ENCODE results near the gene SEMA5B.
A peak's percentile ranks its signal among the peaks of the same experiment; 100 is the strongest.

Gene SEMA5B

DNA sequence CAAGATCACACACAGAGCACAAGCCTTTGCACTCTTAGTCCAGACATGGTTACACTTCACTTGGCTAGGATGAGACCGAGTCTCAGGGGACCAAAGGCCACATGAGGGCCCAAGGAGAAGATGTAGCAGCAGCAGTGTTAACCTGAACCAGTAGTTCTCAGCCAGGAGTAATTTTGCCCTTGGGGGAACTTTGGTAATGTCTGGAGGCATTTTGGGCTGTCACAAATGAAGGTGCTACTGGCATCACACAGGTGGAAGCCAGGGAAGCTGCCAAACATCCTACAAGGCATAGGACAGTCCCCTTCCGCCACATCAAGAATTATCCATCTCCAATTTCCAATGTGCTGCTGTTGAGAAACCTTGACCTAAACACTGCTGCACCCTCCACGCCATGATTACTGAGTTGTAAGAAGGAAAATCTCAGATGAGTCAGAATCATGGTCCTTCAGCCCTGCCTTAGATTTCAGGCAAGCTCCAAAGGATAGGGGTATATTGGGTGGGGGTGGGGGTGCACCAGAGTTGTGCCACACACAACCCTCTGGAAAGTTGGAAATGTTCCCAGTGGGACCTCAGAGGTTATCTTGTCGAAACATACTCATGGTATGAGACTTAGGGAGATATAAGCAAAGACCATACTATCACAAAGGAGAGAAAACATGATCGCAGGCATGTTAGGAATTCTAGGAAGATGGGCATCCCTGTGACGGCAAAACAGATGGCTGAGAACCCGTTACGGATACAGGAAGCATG is 36.2 kb downstream of the SEMA5B start:
- DNase-seq: no peak

DNA sequence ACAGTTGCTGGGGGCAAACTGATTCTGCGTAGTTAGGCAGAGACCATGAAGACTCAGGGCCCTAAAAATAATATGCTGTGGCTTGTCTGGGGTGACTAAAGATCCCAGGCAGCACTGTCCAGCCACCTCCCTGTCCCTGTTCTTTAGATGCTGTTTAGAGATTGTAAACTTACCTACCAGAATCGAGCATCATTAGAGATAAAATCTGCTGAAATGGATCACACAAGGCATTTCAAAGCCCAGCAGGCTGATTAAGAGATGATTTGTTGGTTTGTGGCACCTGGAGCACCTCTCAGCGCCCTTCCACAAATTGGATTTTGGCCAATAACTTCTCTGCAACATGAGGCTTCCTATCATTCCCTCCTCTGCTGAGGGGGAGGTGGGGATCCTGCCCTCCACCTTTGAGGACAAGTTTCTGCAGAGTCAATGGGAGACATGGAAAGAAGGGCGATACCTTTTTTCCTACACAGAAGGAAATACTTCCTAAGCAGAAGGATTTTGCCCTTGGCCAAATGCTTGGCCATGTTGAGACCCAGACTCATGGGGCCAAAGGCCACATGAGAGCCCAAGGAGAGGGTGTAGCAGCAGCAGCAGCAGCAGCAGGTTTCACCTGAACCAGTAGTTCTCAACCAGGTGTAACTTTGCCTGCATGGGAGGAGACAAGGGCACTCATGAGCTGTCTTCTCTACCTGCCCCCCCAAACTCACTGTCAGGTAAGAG is 37.5 kb downstream of the SEMA5B start:
- DNase-seq: no peak

DNA sequence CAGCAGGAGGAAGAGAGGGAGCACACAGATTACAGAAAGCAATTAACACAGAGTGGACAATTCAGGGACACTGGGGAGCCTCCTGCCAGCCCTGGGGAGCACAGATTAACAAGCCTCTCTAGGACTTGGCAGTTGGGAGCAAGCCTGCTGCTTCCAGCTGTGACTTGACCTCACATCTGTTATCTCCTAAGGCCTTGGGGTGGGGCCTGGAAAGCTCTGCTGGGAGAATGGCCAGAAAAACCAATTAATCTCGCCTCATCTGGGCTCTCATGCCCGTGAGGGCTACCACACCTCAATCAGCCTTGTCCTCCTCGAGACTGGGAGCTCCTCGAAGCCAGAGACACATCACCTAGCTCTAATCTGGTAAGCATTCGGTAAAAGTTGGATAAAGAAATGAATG is 39.1 kb downstream of the SEMA5B start:
- DNase-seq: no peak

DNA sequence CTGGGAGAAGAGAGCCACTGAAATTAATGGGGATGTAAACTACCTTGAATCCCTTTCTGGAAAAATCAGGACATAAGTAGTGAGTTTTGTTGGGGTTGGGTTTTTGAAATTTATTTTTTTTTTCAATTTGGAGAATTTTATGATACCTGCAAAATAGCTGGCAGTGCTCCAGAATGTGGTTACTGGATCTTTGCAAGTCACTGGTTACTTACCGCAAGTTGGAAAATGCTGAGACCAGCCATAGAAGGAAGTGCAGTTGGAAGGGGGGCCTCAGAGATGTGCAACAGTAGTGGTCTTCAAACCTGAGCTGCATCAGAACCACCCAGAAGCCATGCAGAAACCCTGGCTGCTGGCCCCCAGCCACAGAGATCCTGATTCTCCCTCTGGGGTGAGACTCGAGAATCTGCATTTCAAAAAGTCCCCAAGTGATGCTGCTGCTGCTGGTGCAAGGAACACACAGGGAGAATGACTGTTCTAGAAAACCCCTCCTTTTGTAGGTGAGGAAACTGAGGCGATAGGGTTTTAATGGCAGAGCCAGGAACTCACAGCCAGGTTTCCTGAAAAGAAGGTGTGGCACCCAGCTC is 39.7 kb downstream of the SEMA5B start:
- DNase-seq: no peak

DNA sequence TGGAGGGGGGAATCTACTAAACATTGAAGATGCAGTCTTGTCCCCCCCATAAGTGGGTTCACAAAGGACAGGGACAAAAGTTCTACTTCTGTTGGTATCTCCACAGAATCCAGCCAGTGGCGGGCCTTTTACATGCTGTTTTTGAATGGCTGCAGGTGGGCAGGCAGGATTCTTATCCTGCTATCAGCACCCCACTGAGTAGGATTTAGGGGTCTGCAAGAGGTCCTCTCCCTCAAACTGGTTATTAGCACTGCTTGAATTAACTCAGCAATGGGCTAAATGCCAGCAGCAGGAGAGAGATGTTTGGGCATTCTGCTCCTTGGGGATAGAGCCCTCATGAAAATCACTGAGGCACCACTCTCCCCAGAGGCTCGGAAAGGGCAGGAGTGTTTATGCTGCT is 40.3 kb downstream of the SEMA5B start:
- DNase-seq: no peak

DNA sequence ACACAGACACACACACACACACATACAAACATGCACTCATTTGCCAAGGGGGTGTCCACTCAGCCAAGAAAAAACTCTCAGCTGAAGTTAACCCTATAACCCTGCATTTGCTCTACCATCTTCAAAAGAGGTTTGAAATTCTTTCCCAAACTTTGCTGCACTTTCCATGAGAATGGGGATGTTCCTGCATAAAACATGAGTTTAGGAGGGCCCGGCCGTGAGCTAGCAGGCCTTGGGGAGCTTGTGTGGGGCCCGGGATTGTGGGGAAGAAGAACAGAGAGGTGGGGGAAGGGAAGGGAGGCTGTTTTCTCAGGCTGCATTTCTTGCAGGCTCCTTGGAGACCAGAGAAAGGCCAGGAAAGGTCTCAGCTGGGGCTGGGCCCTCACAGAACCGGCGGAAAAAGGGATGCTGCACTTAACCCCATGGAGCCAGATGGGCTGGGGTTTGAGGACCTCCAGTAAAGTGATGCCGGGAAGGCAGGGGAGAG is 40.8 kb downstream of the SEMA5B start:
- DNase-seq: no peak

DNA sequence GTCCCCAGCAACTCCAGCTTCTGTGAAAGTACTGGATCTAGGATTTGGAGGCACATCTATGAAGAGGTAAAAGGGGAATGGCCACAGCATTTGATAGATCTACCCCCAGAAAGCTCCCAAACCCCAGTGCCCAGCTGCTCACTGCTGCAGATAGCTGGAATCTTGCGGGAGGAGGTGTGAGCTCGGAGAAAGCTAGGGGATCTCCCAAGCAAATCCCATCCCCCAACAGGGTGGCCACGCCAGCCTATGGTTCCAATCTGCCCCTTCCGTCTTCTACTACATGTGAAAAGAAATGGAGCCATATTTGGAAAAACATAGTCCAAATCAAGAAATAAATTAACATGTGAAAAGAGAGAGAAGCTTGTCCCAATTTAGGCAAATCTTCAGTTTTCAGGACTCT is 42.0 kb downstream of the SEMA5B start:
- no peak for DNase-seq

DNA sequence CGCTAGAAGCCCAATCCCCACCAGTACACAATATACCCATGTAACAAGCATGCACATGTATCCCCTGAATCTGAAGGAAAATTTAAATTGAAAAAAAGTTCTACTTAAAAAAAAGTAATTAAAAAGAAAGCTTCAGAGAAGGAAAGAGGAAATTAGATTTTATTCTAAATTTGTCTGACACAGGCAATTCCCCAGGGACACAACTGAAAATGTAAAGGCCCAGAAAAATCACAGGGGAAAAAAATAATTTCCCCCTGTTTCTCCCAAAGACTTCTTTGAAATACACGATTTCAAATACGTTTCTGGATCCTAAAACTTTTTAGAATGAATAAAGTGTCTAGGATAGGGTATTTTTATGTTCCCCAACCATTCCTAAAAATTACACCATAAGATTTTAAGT is 42.9 kb downstream of the SEMA5B start:
- DNase-seq: no peak

DNA sequence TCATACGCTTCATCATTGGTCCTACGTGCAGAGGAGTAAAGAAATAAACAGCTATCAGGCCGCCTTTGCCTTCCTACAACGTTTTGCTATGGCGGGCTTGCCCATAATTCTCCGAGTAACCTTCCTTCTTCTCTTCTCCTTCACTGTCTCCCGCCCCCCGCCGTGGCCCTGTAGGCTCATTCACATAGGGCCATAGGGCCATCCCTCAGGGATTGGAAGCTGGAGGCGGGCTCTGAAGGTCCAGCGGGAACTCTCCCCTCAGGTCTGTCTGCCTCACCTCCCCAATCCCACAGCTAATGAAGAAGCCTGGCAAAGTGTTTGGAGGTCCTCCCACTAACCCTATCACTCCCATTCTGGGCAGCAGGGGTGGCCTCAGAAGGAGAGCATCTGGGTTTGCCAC is 43.6 kb downstream of the SEMA5B start:
- no peak for DNase-seq

DNA sequence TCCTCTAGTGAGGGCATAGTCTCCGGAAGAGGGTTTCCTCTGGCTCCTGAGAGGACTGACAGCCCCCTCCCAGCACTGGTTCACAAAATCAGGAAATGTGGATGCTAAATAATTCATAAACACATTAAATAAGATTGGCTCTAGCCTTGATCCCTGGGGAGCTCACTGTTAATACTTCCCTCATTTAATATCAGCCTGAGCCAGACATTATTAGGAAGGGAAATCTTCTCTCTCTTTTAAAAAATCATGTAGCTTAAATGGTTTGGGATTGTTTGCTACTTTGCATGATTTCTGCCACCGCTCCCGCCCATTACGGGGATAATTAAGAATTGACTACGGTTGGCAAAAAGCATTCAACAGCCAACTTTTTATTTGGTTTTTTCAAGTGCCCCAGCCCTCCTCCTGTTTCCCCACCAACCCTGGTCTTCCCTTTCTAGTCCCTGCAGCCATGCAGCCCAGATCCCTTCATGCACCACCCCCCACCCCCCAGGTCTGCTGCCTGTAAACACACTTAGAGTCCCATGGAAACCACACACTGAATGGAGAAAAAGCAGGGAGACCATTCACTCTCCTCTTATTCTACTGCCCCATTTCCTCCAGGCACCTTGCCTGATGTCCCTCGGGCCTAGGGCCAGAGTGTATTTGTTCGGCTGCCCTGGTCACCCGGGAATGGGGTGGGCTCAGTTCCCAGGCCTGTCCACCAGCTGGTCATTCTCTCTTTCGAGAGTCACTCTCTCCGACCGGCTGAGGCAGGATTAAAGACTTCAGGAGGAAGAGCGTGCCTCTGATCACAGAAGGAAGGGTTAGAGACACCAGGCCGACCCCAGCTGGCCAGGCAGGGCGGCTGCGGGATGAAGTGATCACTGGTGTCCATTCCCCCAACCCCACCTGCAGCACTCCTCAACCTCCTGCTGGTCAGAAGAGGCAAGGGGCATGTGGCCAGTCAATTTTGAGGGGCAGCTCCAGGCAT is 45.1 kb downstream of the SEMA5B start:
- DNase-seq: no peak

DNA sequence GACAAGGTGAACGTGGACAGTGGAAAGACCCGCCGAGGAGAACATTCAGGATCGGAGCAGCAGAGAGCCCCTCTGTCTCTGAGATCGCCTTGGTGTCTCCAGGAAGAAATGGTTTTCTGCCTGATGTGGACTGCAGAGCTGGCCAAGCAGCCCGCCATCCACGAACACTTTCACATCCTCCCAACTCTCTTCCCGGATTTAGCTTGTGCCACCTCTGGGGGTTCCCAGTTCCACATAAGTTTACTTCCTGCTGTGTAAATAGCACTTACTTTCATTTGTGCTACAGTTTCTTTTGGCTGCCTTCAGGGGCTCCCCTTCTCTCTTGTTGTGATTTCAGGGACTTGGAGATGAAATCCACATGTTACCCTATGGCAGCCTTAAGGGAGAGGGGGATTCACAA is 48.4 kb downstream of the SEMA5B start:
- DNase-seq: no peak

DNA sequence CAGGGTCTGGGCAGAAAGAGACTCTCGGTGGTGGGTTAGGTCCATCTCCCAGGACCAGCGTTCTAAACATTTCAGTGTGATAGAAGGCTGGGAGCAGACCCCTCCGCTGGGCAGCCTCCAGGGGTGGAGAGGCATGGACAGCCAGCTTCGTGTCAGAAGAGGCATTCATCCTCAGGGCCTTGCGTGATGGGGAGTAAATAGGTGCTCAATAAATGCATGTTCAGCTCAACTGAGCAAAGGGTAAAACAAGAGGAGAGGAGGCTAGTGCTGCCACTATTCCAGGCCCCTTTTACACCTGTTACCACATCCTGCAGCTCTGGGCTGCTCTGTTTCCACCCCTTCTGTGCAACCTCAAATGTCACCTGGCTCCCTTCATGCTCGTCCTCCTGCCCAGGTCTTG is 49.0 kb downstream of the SEMA5B start:
- no peak for DNase-seq

DNA sequence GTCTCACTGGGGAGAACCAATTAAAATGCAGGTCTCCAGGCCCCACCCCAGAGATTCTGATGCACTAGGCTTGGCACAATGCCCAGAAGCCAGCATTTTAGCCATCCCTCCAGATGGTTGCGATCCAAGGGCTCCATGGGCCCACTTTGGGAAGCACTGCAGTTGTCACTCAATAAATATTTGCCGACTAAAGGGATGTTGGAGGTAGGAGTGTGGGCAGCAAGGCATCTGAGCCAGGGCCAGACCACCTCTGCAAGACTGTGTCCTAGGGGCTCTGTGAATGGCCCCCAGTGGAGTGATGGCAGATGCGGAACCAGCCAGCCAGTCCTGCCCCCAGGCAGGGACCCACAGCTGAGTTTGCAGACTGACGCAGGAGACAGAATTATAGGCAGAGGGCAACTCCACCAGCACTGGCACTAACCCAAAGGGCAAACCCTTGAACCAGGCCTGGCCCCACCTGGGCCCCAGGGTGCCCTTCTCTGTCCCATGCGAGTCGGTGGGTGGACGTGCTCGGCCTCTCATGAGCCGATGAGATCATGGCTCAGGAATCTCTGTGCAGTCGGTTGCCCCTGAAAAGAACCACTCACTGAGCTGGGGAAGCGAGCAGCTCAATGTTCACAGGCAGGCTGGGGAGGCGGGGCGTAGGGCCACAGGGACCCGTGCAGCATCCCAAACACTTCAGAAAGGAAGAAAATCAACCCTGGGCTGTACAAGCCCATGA is 49.7 kb downstream of the SEMA5B start:
- no peak for DNase-seq

DNA sequence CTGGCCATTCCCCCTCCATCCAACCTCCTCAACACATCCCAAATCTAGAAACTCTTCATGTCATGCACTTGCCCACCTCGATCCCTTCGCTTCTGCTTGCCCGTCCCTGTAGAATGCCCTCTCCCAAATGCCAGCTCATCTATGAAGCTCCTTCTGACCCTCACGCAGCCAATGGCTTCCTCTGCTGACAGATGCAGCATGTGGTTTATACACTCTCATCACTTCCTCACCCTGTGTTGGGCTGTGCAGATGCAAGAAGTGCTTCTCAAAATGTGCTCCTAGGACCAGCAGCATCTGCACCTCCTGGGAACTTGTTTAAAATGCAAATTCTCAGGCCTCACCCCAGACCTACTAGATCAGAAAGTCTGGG is 51.7 kb downstream of the SEMA5B start:
- no peak for DNase-seq

DNA sequence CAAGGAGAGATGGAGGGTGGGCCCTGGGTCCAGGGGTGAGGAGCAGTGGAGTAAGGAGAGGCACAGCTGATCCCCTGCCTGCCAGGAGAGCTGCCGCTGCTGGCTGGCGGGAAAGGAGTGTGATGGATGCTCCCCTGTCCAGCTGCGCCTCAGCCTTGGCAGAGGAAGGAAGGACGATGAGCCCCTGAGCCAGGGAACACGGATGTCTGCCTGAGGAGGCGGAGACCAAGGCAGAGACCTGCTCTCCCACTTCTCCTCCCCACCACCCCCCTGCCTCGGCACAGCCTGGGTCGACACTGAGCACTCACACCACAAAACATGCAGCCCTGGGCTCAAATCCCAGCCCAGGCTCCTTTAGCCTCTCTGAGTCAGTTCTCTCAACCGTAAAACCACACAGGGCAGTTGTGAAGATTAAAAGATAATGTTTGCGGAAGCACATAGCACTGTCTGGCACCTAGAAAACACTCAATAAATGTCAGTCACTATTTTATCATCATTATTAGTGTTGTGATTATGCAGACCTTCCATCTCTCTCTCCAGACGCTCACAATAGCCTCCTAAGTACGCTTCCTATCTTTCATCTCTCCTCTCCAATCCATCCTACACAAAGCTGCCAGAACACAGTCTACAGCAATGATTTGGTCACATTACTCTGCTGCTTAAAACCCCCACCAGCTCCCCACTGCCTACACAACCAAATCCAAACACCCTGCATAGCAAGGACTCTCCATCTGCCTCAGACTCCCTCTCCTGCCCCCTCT is 52.2 kb downstream of the SEMA5B start:
- peak; percentile 23 for DNase-seq

DNA sequence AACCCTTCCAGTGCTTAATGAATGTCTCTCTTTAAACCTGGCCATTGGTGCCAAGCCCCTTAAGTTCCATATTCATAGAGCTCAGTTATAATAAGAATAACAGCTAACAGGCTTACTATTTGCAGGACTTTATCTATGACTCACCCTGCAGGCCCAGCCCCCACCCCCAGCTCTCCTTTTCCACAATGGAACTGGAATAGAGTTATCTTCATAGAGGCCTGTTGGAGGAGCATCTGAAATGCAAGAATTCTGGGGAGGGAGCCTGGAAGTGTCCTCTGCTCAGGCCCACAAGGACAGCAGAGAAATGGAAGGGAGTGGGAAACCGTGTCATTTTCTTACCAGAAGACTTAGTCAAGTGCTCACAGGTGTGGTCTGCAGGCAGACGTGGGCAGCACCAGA is 52.8 kb downstream of the SEMA5B start:
- DNase-seq: no peak

DNA sequence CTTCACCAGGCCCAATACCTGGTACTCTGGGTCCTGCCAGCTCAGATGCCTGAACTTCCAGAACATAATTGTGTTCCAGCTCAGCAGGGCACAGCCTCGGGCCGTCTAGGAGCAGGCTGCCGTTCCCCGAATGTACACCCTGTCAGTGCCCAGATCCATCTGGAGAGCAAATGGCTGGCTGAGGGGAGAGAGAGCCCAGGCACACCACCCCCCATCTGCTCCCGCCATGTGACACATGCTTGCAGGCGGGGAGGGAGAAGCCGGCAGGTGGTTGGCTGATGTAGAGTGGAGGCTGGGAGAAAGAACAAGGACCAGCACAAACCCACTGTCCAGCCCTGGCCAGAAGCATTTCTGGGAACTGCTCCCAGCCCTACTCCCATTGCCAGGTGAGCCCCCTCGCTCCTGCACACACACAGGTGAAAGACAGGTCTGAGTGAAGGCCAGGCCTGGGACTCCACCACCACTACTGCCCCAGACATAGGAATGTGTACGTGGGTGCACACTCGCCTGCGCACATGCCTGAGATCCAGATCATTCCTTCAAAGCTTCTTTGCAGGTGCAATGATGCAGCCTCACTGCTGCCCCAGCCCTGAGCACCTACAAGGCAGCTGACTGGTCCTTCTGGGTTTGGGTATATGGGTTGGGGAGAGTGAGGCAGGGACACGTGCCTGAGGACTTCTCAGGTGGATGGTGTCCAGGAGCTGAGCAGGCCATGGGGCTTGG is 53.5 kb downstream of the SEMA5B start:
- DNase-seq: no peak

DNA sequence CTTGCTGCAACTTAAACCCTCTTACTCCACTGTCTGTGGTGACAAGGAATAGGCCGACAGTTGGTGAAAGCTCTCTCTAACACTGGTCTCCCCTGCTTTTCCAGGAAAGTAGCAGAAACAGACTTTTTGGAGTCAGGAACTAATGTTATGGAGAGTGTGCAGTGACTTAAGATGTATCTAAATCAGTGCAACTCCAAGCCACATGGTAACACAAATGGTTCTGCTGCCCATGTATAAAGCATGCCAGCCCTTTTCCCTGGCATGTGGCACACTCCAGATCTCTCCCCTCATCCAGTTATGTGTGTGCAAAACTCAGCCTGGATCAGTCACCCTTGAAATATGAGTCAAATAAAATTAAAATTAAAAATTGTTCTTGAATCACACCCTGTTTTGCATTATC is 55.4 kb downstream of the SEMA5B start:
- DNase-seq: no peak

DNA sequence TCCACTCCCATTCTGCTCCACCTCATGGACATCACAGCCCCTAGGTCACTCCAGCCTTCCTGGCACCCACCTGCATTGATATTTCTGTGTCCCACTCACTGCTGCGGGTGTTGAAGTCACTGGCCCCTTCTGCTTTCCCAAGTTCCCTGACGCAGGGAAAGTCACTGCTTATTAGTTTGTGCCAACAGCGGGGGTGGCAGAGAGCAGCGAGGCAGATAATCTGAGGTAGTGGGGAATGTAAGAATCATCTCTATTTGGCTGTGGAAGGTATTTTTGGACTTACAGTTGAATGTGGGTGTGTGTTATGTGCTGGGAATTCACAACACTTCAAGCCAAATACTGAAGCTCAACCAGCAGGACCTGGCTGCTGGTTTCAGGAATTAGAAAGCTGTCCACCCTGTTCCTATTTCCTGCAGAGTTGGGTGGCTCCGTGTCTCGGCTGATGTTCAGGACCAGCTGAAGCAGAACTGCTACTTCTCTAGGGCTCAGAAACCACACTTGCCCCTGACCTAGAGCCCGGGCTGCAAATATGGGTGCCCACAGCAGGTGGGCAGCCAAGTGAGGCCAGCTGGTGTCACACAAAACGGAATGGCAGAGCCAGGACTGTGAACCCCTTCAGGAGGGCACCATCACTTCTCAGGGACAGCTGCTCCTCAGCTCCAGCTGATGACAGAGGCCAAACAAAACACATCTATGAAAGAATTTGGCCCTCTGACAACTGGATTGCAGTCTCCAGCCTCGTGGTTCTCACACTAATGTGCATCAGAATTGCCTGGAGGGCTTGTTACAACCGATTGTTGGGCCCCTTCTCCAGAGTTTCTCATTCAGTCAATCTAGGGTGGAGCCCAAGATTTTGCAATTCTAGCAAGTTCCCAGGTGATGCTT is 57.7 kb downstream of the SEMA5B start:
- no peak for DNase-seq

DNA sequence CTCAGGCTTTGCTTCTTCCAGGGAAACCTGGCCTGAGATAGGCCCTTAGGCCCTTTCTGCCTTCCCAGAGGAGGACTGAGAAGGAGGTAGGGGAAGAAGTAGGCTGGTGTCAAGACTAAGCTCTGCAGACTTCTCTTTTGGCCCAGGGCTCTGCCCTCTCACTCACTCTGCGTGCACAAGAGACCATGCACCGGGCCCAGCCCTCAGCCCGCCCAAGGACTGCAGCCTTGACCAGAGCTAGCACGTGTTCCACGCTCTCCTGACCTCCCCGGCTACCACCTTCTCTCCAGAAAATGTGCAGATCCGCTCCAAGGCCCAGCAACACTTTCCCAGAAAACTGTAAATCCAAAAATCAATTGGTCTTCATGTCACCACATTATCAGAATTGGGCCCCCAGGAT is 59.8 kb downstream of the SEMA5B start:
- no peak for DNase-seq
